Amniotic stem cell (primary cell): ENCODE data around the gene CCDC74B.
"Not testable (repeated sequence)": the region's sequence is repeated elsewhere in the genome, so short reads cannot be mapped to it uniquely, and the experiment has no call there.

Experiments used
- DNase-seq: peaks from one replicate; lab custom pipeline; 2025; lab: John Stamatoyannopoulos, UW

Gene CCDC74B

GRCh38 chr2:130145006-130145414 is at the start of gene CCDC74B:
CCDC74B (minus strand) TSS chr2:130145112; CDS start chr2:130144996, 116 bp downstream.
- not testable (repeated sequence) for DNase-seq

- DNase-seq, result not testable (repeated sequence)
These were observed 48.9 kb upstream of the CCDC74B start for GRCh38 chr2:130193824-130194223.

- not testable (repeated sequence) for DNase-seq
These were observed 47.5 kb upstream of the CCDC74B start for GRCh38 chr2:130192451-130192850.

GRCh38 chr2:130191319-130191718 is 46.4 kb upstream of the CCDC74B start:
- not testable (repeated sequence) for DNase-seq

GRCh38 chr2:130190237-130190636 is 45.3 kb upstream of the CCDC74B start:
- DNase-seq, result no peak

GRCh38 chr2:130188958-130189357 is 44.0 kb upstream of the CCDC74B start:
- DNase-seq, result not testable (repeated sequence)

- not testable (repeated sequence) for DNase-seq
These were observed 43.2 kb upstream of the CCDC74B start for GRCh38 chr2:130187859-130188792.

- no peak for DNase-seq
These were observed 42.4 kb upstream of the CCDC74B start for GRCh38 chr2:130187268-130187667.

- DNase-seq, result no peak
These were observed 41.5 kb upstream of the CCDC74B start for GRCh38 chr2:130186391-130186790.

- DNase-seq, result no peak
These were observed 41.0 kb upstream of the CCDC74B start for GRCh38 chr2:130185896-130186295.

- DNase-seq, result no peak
These were observed 40.5 kb upstream of the CCDC74B start for GRCh38 chr2:130185436-130185835.

GRCh38 chr2:130183512-130184373 is 38.8 kb upstream of the CCDC74B start:
- DNase-seq, result no peak

- DNase-seq, result not testable (repeated sequence)
These were observed 38.1 kb upstream of the CCDC74B start for GRCh38 chr2:130182826-130183511.

GRCh38 chr2:130181880-130182682 is 37.2 kb upstream of the CCDC74B start, which contains the start of gene MZT2B:
MZT2B (plus strand) TSS chr2:130182262; CDS start chr2:130182283, 21 bp downstream.
- peak; percentile 29 for DNase-seq

GRCh38 chr2:130181325-130181879 is 36.5 kb upstream of the CCDC74B start, which contains the start of gene SMPD4:
SMPD4 (minus strand) TSS chr2:130181602; CDS start chr2:130176592, 5,010 bp downstream.
- peak; percentile 90 for DNase-seq

GRCh38 chr2:130180404-130181324 is 35.8 kb upstream of the CCDC74B start:
- DNase-seq, result not testable (repeated sequence)

- not testable (repeated sequence) for DNase-seq
These were observed 30.0 kb upstream of the CCDC74B start for GRCh38 chr2:130174866-130175265.

GRCh38 chr2:130169896-130170295 is 25.0 kb upstream of the CCDC74B start:
- DNase-seq, result no peak

- DNase-seq, result not testable (repeated sequence)
These were observed 24.3 kb upstream of the CCDC74B start for GRCh38 chr2:130169163-130169562.
